Measurements from ENCODE around the gene LRTM1.

The LRTM1 gene

GRCh38 chr3:54928046-54928770 lies at the start of gene LRTM1:
Gene LRTM1, minus strand, starts transcription at chr3:54928059. Its CDS starts 148 bp downstream, at chr3:54927911.
- no peak for DNase-seq

DNA sequence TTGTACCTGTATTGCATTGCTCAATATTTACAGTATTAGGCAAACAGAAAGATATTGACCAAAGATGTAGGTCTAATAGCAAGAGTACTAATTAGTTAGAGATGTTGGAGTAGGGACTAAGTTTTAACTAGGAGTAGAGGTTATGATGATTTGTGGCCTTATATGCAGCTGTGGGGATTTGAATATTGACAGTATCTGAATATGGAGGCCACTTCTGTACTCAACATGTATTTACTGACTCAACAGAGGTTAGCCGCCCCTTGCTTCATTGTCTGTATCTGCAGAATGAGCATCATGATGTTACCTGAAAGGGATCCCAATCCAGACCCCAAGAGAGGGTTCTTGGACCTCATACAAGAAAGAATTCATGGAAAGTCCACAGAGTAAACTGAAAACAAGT lies 49.6 kb upstream of the LRTM1 start:
- DNase-seq: no peak

GRCh38 chr3:54970895-54971294 lies 43.0 kb upstream of the LRTM1 start:
- no peak for DNase-seq

DNA sequence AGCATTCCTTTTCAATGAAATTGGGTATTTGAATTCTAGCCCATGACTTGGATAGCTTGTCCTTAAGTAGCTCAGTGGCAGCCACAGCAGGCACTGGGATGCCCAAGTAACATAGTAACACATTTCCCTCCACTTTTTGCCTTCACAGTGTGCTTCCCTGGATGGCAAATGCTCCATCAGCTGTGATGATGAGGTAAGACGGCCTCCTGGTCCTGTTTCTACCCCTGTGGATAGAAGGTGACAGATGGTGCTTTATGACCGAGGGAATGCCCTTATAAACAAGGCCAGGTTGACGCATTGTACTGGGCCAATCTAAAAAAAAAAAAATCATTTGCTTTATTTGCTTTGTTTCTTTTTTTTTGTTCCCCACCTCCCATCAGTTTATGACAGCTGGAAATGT lies 41.8 kb upstream of the LRTM1 start:
- no peak for DNase-seq

DNA sequence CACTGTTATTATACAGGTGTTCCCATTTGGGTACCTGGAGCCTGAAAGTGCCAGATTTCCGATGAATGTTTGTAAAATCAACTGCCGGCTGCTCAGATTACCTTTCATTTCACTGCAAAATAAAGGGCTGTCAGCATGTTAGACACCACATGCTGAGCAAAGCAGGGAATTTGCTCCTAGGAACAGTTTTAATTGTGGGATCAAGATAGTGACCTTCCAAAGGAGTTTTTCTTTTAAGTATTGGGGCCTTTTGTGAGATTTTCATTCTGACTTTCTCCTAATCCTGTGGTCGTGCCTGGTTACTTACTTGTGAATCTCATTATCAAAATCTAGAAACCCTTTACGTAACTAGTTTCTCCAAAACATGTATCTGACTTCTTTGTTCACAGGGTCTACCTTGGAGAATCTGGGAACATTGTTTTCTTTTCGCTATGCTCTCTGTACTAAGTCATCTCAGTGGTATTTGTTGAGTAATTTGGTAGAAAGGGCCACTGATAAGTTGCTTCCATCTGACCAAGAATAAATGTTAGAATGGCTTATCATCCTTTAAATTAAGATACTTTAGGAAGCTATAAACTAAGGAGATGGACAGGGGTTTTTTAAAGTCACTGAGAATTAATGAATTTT lies 40.8 kb upstream of the LRTM1 start:
- no peak for DNase-seq

DNA sequence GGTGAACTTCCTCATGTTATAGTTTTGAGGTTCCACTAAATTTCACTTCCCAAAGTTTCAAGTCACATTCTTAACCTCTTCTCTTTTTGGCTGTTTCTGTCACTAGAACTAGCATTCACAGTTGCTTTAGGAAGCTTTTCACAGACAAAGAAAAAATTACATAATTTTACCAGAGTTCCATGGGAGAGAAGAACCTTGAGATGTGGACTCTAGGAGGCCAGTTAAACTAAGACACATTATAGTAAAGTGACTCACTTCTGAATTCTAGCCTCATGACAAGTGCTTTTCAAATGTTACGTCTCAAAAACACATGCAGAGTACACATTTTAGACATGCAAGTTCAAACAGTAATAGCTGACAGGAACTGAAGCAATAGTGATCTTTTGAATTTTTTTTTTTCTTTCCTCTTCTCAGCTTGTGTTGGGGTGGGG lies 39.9 kb upstream of the LRTM1 start:
- DNase-seq: no peak

DNA sequence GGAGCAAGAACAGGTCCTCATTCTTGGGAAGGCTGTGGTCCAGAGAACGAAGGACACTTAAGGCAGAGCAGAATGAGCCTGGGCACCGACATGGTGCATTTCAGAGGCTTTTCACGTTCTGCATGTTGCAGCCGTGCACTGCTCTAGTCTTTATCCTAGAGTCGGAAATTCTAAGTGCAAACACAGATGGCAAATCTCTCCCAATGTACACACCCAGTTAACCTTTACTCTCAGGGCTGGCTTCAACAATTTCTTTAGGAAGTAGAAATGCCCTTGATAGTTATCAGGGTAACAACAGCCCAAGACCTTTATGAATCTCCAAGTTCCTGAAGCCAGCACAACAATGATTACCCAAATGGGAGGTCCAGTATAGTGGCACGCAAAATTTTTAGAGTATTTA lies 39.1 kb upstream of the LRTM1 start:
- DNase-seq: no peak

DNA sequence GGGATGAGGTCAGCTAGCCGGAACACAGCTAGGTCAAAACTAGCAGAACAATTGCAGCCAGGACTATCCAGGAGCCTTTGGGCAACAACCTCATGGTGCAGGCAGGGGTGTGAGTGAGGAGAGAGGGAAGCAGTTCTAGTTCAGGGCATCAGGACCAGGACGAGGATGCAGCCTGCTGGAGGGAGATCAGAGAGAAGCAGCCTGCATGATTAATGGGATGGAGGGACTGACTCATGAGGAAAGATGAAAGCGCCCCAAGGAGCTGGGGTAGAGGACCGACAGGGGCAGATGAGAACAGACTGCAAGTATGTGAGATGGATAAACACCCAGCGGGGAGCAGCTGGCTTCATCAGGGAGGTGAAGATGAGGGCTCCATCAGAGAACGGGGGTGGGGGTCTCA lies 37.9 kb upstream of the LRTM1 start:
- DNase-seq: no peak

DNA sequence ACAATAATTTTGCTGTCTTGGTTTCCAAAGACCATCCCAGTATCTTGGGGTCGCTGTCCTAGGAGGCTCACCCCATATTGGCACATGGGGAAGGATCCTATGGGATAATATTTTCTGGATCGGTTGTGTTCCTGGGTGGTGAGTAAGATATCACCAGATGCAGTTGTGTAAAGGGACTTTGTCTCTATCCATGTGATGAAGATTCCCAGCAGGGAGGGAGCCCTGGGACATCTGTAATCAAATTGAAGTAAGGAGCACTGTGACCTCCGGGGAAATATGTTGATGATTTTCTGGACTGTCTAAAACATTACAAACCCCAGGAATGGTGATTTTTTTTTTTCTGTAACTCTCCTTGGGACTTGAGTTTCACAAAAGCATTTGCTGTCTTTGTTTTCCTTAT lies 36.2 kb upstream of the LRTM1 start:
- DNase-seq: no peak

DNA sequence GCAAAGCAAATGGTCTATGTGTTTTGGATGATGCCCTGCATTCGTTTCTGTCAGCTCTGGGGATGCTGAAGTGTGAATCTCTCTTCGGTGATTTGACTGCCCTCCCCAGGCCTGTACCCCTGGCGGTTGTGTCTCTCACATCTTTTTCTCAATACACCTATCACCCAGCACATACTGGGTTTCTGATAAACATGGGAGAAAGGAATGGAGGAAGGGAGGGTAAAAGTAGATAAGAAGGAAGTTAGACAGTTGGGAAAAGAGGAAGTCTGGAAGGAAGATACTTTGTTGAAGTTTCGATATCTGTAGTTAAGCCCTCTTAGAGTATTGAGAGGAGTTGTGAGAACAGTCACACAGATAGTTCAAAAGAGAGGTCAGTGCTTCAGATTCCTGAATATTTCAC lies 35.8 kb upstream of the LRTM1 start:
- no peak for DNase-seq

DNA sequence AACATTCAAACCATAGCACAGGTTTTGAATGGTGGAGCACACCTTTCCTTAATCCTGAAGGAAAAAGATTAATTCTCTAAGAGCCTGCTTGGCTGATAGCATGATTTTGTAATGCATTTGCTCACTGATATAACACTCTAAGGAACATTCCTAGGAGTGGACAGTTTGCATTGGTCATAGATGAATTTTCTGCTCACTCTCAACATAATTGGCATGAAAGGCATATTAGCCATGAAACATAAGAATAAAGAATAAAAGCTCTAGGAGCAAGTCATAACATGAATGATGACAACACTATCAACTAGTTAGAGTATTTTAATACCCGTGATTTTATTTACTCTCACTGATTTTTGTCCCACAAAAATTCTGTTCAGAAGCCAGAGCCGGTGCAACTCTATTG lies 34.3 kb upstream of the LRTM1 start:
- no peak for DNase-seq

GRCh38 chr3:54960701-54961100 lies 32.8 kb upstream of the LRTM1 start:
- DNase-seq: no peak

DNA sequence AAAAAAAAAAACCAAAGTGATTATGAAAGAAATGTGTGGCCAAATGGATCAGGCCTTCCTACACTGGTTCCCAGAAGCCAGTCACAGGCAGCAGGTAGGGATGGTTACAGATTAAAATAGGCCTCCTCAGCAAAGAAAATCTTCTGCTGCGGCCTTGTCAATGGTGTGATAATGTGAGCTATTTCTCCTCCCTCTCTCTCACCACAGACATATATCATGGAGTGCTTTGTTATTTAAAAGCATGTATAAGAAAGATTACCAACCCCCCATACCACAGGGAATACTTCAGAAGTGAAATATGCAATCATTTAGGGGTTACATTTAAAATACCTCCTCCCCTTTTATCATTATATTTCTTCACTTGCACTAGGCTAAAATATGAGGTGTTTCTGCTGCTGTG lies 32.2 kb upstream of the LRTM1 start:
- DNase-seq: no peak

DNA sequence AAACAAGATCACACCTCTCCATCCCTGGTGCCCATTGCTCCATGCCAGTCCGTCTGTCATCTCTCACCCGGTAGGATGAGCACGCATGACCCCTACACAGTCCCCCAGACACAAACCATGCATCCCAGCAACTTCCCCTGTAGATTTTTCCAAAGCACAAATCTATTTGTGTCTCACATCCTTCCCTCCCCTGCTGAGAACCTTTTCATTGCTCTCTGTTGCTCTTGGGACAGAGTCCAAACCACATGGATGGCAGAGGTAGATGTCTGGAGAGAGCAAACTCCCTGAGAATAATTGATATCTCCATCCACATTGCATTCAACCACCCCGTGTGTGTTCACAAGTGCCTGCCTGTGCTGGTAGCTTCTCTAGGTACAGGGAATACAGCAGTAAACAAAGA lies 29.9 kb upstream of the LRTM1 start:
- no peak for DNase-seq

GRCh38 chr3:54955941-54956340 lies 28.1 kb upstream of the LRTM1 start:
- DNase-seq: no peak

GRCh38 chr3:54955496-54955895 lies 27.6 kb upstream of the LRTM1 start:
- DNase-seq: no peak

DNA sequence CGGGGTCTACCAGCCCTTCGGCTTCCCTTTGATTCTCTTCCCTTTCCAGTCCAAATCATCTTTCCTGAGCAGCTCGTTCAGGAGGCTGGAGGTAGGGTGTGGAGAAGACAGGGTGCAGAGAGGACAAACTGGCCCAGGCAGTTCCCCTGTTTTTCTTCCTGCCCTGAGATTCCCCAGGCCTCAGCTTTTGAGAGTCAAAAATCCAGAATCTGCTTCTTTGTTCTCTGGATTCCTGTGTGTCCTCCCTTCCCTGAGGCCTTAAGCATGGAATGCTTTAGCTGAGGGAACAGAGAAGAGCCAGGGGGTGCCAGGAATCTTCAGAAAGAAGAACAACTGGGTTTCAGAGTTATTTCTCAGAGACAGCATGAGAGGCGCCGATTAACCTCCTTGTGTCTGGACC lies 26.7 kb upstream of the LRTM1 start:
- DNase-seq: no peak

DNA sequence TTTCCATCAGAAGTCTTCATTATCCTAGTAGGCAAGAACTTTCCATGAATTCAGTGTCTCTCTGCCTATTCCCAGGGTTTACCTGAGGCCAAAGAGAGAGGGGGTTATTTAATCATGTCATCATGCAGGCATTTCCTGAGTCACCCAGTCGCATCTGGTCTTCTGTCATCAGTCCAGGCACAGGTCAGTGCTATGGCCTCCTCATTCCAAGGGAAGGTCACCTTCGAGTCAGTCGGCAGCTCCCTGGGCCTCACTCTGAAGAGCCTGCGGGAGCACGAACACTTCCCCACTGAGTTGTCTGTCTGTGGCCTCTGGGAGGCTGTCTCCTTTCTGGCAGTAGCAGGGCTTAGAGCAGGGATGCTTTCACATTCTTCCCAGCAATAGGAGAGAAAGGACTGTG lies 26.2 kb upstream of the LRTM1 start:
- no peak for DNase-seq

DNA sequence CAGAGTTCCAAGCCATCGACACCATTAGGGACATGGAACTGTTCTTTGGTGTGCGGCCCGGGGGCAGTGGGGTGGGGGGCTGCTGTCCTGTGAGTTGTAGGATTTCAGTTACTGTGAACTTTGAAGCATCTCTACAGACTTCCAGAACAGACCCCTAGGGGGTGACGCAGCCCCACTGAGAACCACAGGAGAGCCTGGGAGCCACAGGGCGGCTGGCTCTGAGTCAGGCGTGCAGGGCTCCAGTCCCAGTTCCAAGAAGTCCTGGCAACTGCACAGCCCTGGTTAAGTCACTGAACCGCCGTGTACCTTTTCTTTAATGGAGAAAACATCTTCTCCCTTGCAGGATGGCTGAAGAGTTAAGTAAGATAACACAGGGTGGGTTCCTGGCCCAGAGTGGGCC lies 23.5 kb upstream of the LRTM1 start:
- no peak for DNase-seq

GRCh38 chr3:54950391-54951003 lies 22.6 kb upstream of the LRTM1 start:
- DNase-seq: no peak

GRCh38 chr3:54949491-54950044 lies 21.7 kb upstream of the LRTM1 start:
- DNase-seq: no peak

- no peak for DNase-seq
Measured at GRCh38 chr3:54941690-54942362, 14.0 kb upstream of the LRTM1 start.

GRCh38 chr3:54940971-54941370 lies 13.1 kb upstream of the LRTM1 start:
- DNase-seq: no peak
